ENCODE measurements around the gene CYP11A1.

The CYP11A1 gene

GRCh38 chr15:74300057-74300795 lies 67.2 kb downstream of the CYP11A1 start:
- no peak for TF ChIP-seq TAF1 (IDR thresholded peaks at IDR 0.05; ENCODE audit: borderline replicate concordance, insufficient read depth, low read length)
- no peak for TF ChIP-seq POLR2AphosphoS5 (IDR thresholded peaks at IDR 0.05; ENCODE audit: low read depth, low read length)
- TF ChIP-seq FOXP2 (optimal IDR thresholded peaks at IDR 0.05; ENCODE audit: borderline replicate concordance, extremely low read depth, extremely low read length, insufficient read depth): no peak
- TF ChIP-seq, protein P1, sequence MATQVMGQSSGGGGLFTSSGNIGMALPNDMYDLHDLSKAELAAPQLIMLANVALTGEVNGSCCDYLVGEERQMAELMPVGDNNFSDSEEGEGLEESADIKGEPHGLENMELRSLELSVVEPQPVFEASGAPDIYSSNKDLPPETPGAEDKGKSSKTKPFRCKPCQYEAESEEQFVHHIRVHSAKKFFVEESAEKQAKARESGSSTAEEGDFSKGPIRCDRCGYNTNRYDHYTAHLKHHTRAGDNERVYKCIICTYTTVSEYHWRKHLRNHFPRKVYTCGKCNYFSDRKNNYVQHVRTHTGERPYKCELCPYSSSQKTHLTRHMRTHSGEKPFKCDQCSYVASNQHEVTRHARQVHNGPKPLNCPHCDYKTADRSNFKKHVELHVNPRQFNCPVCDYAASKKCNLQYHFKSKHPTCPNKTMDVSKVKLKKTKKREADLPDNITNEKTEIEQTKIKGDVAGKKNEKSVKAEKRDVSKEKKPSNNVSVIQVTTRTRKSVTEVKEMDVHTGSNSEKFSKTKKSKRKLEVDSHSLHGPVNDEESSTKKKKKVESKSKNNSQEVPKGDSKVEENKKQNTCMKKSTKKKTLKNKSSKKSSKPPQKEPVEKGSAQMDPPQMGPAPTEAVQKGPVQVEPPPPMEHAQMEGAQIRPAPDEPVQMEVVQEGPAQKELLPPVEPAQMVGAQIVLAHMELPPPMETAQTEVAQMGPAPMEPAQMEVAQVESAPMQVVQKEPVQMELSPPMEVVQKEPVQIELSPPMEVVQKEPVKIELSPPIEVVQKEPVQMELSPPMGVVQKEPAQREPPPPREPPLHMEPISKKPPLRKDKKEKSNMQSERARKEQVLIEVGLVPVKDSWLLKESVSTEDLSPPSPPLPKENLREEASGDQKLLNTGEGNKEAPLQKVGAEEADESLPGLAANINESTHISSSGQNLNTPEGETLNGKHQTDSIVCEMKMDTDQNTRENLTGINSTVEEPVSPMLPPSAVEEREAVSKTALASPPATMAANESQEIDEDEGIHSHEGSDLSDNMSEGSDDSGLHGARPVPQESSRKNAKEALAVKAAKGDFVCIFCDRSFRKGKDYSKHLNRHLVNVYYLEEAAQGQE (IDR thresholded peaks at IDR 0.05; ENCODE audit: insufficient read depth in 1 of 2, low read depth in 2 of 2, low read length in 2 of 2): no peak
- no peak for TF ChIP-seq SIN3A (IDR thresholded peaks at IDR 0.05; ENCODE audit: borderline replicate concordance, insufficient read depth, low read length)

DNA sequence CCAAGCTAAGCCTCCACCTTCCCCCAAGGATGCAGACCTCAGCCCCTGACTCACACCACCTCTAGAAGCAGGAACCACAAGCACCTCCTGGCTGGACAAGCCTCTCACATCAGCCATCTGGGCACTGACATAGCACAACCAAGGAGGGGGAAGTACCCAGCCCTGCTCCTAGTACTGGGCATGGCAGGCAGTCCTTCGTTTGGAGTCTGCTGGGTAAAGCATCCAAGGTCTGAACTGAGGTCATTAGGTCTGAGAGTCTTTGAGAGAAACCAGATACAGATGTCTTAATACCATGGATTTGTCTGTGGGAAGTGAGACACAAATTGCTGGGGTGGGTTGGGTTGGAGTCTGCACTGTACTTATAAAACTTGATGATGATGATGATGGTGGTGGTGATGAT lies 69.6 kb downstream of the CYP11A1 start:
- TF ChIP-seq FOXP2 (optimal IDR thresholded peaks at IDR 0.05; ENCODE audit: borderline replicate concordance, extremely low read depth, extremely low read length, insufficient read depth) (no peak), SIN3A (IDR thresholded peaks at IDR 0.05; ENCODE audit: borderline replicate concordance, insufficient read depth, low read length) (no peak), TAF1 (IDR thresholded peaks at IDR 0.05; ENCODE audit: borderline replicate concordance, insufficient read depth, low read length) (no peak), POLR2AphosphoS5 (IDR thresholded peaks at IDR 0.05; ENCODE audit: low read depth, low read length) (no peak)
- TF ChIP-seq, protein P1 (IDR thresholded peaks at IDR 0.05; ENCODE audit: insufficient read depth in 1 of 2, low read depth in 2 of 2, low read length in 2 of 2): no peak

- TF ChIP-seq FOXP2 (optimal IDR thresholded peaks at IDR 0.05; ENCODE audit: borderline replicate concordance, extremely low read depth, extremely low read length, insufficient read depth): no peak
- no peak for TF ChIP-seq TAF1 (IDR thresholded peaks at IDR 0.05; ENCODE audit: borderline replicate concordance, insufficient read depth, low read length)
- TF ChIP-seq, protein P1 (IDR thresholded peaks at IDR 0.05; ENCODE audit: insufficient read depth in 1 of 2, low read depth in 2 of 2, low read length in 2 of 2): no peak
- TF ChIP-seq SIN3A (IDR thresholded peaks at IDR 0.05; ENCODE audit: borderline replicate concordance, insufficient read depth, low read length): no peak
- TF ChIP-seq POLR2AphosphoS5 (IDR thresholded peaks at IDR 0.05; ENCODE audit: low read depth, low read length): no peak
Observed at GRCh38 chr15:74295800-74296199, 71.6 kb downstream of the CYP11A1 start.

- TF ChIP-seq, protein P1 (IDR thresholded peaks at IDR 0.05; ENCODE audit: insufficient read depth in 1 of 2, low read depth in 2 of 2, low read length in 2 of 2): no peak
- TF ChIP-seq SIN3A (IDR thresholded peaks at IDR 0.05; ENCODE audit: borderline replicate concordance, insufficient read depth, low read length): no peak
- no peak for TF ChIP-seq POLR2AphosphoS5 (IDR thresholded peaks at IDR 0.05; ENCODE audit: low read depth, low read length)
- TF ChIP-seq TAF1 (IDR thresholded peaks at IDR 0.05; ENCODE audit: borderline replicate concordance, insufficient read depth, low read length): no peak
- TF ChIP-seq FOXP2 (optimal IDR thresholded peaks at IDR 0.05; ENCODE audit: borderline replicate concordance, extremely low read depth, extremely low read length, insufficient read depth): no peak
Observed at GRCh38 chr15:74294010-74294409, 73.4 kb downstream of the CYP11A1 start.
